Measurements from ENCODE around the gene METTL17. TPM values are rescaled to one million over a fixed set of nuclear protein-coding genes. Genes with fewer than 3 reads are reported as not detected.

Gene METTL17
- total RNA-seq, 1 donor from 2014 or later, result 37.3 TPM

DNA sequence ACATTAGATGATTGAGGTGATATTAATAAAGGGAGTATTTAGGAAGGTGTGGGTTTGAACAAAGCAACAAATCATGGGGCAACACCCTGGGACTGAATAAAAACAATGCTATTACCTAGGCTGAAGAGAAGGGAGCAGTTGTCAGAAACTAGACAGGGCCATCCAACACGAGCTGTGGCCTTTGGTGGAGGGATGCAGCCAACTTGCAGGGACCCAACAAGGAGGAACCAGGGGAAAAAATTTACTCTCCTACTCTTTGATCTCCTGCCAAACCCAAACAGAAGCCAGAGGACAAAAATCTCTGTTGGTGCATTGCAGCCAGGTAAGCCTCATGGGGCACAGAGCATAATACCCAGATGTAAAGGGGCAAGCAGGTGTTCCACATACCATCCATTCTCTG, 21.4 kb downstream of the METTL17 start:
- Histone ChIP-seq H3K4me1 (peaks cover 19% of the 10 kb centered on the region), H3K9me3 (replicated peaks) (no peaks in the 10 kb centered on the region), H3K27ac (replicated peaks) (no peak overlapping the region), H3K27me3 (ENCODE audit: low read depth) (no peaks in the 10 kb centered on the region), H3K36me3 (peaks cover 1% of the 10 kb centered on the region), H3K4me3 (no peak overlapping the region)
- DNase-seq, result no peak
- TF ChIP-seq, protein P1, sequence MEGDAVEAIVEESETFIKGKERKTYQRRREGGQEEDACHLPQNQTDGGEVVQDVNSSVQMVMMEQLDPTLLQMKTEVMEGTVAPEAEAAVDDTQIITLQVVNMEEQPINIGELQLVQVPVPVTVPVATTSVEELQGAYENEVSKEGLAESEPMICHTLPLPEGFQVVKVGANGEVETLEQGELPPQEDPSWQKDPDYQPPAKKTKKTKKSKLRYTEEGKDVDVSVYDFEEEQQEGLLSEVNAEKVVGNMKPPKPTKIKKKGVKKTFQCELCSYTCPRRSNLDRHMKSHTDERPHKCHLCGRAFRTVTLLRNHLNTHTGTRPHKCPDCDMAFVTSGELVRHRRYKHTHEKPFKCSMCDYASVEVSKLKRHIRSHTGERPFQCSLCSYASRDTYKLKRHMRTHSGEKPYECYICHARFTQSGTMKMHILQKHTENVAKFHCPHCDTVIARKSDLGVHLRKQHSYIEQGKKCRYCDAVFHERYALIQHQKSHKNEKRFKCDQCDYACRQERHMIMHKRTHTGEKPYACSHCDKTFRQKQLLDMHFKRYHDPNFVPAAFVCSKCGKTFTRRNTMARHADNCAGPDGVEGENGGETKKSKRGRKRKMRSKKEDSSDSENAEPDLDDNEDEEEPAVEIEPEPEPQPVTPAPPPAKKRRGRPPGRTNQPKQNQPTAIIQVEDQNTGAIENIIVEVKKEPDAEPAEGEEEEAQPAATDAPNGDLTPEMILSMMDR (IDR thresholded peaks at IDR 0.05; ENCODE audit: borderline replicate concordance), result no peak
- intact Hi-C loops (cut with micrococcal nuclease), result no loop called here

DNA sequence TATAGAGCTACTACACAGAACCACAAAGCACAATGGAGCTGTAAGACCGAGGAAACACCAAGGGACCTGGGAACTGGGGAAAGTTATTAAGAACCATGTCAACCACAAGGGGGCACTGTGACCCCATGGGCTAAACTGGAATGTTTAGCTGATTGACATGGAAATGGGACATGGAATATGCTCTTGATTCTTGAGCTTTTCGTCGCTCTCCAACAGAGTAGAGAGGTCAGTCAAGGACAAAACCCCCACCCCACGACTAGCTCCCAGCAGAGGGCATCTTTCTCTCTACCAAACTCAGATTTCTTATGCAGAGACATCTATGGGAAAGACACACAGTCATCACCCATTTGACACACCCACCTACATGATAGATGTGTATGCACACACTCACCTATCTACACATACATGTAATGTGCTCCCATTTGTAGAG, 25.0 kb downstream of the METTL17 start:
- H3K9me3 ChIP-seq (replicated peaks), result no peaks in the 10 kb centered on the region
- peaks cover 38% of the 10 kb centered on the region for H3K36me3 ChIP-seq
- H3K27me3 ChIP-seq (ENCODE audit: low read depth), result no peaks in the 10 kb centered on the region
- no peak overlapping the region for H3K4me3 ChIP-seq
- H3K27ac ChIP-seq (replicated peaks), result peak overlapping the region; percentile 51
- H3K4me1 ChIP-seq, result peaks cover 41% of the 10 kb centered on the region
- TF ChIP-seq, protein P1 (IDR thresholded peaks at IDR 0.05; ENCODE audit: borderline replicate concordance), result peak; percentile 95
- intact Hi-C loops (cut with micrococcal nuclease), result loop anchor here (2.0 kb wide), 1 partner anchor 26 kb away; no protein-coding TSS in a partner anchor
- peak; percentile 79 for DNase-seq

DNA sequence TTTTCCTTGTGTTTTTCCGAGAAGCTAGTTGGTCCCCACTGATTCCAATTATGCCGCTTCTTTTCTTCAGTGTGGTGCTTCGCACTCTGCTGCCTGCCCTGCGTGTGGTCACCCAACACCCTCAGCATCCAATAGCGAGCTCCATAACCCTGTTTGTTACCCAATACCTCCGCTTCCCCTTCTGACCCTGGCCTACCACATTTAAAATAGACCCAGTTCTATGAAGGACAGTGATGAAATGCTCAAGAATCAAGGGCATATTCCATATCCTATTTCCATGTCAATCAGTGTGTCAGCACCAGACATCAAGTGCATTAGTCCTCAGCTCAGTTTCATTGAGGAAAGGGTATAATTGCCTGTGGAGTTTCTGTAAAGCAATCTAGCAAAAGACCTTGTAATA, 25.5 kb downstream of the METTL17 start:
- no peak for DNase-seq
- intact Hi-C loops (cut with micrococcal nuclease), result loop anchor here (2.0 kb wide), 1 partner anchor 25 kb away; no protein-coding TSS in a partner anchor
- Histone ChIP-seq H3K27ac (replicated peaks) (peak overlapping the region; percentile 51), H3K27me3 (ENCODE audit: low read depth) (no peaks in the 10 kb centered on the region), H3K4me1 (peaks cover 41% of the 10 kb centered on the region), H3K36me3 (peaks cover 43% of the 10 kb centered on the region), H3K4me3 (no peak overlapping the region), H3K9me3 (replicated peaks) (no peaks in the 10 kb centered on the region)
- TF ChIP-seq, protein P1 (IDR thresholded peaks at IDR 0.05; ENCODE audit: borderline replicate concordance), result no peak

DNA sequence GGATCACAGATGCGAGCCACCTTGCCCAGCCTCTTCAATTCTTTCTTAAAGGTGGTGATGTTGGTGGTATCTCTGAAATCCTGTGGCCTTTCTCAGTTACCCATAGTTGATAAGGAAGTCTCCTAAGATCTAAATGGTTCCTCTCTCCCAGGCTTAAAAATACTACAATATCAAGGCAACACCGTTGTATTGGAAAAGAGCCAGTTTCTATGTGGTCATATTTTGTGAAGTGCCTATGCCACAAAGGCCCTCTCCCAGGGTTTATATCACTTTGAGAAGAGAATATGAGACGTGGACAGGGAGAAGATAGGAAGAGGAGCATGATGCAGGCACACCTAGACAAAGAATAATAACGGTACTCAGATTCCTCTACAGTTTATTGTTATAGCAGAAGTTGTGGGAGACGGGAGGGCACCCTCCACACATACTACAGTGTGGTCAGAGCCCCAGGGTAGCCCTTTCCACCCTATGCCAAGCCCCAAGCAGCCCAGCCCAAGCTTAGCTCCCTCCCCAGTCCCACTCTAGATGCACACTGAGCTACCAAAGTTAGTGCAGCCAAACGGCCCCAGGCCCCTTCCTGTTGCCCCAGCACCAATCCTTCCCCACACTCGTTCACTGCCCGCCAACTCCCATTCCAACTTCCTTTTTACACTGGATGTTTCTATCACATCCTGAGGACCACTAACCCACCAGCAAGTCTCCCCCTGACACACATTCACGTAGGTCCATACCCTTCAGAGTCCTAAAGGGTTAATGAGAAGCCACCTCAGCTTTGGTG, 26.8 kb downstream of the METTL17 start:
- peaks cover 56% of the 10 kb centered on the region for H3K36me3 ChIP-seq
- no peaks in the 10 kb centered on the region for H3K9me3 ChIP-seq (replicated peaks)
- peak overlapping the region; percentile 19 for H3K27ac ChIP-seq (replicated peaks)
- no peak overlapping the region for H3K4me3 ChIP-seq
- H3K4me1 ChIP-seq, result peaks cover 48% of the 10 kb centered on the region
- DNase-seq, result no peak
- TF ChIP-seq, protein P1 (IDR thresholded peaks at IDR 0.05; ENCODE audit: borderline replicate concordance), result no peak
- H3K27me3 ChIP-seq (ENCODE audit: low read depth), result no peaks in the 10 kb centered on the region
- intact Hi-C loops (cut with micrococcal nuclease), result no loop called here

DNA sequence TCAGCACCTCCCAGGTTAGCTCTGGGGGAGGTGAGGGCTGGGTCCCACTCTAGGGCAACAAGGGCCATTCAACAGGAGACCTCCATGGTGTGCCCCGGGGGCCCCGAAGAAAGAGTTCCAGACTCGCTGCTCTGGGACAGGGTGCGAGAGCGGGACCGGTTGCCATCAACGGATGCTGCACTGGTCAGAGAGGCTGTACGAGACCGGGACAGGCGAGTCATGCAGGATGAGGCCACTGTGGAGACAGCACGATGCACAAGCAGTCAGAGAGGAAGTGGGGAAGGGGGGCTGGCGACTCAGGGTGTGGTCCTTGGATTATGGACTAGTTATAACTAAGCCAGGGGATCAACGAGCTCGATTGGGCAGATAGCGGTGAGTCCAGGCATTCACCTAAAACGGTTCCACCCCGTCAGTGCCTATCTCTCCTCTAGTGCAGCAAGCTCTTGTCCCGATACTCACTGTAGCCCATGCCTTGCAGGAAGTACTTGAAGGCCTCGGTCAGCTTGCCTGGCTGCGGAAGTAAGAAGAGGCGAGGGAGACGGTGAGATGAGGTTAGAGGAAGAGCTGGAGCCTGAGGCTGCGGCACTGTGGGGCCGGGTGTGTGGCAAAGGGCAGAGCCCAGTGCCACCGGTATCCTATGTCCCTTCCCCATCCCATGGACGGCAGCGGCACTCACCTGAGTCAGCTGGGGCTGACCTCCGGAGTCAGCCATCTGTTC, 27.9 kb downstream of the METTL17 start:
- Histone ChIP-seq H3K36me3 (peaks cover 62% of the 10 kb centered on the region), H3K27me3 (ENCODE audit: low read depth) (no peaks in the 10 kb centered on the region), H3K27ac (replicated peaks) (peak overlapping the region; percentile 12), H3K4me3 (no peak overlapping the region), H3K9me3 (replicated peaks) (no peaks in the 10 kb centered on the region), H3K4me1 (peaks cover 58% of the 10 kb centered on the region)
- DNase-seq, result no peak
- TF ChIP-seq, protein P1 (IDR thresholded peaks at IDR 0.05; ENCODE audit: borderline replicate concordance), result no peak
- intact Hi-C loops (cut with micrococcal nuclease), result no loop called here

Data from left ventricle myocardium inferior (tissue), 1 donor.